GM19043 (cell line): ENCODE data around the gene CCL16.

Experiments
- ATAC-seq: cut with Tn5 transposase; IDR thresholded peaks from one replicate; pipeline ENCODE4 v1.9.1; 2021; ENCODE audit warnings: low read depth; ENCODE audit not compliant: unreplicated experiment

Gene CCL16

DNA sequence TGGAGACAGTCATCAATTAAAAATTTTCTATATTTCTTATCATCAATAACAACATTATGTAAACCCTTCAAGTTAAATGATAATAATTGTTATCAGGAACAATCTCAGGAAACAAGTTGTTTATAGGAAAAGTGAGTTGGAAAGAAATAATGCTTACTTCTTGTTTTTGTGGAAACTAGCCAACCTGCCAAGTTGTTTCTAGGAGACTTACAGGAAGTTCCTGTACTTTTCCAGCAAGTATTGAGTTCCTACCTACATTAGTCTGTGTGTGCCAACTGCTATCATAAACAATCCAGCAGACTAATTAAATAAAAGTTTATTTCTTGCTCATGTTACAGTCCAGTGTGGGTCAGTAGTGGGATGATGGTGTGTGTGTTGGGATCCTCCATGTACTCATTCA lies 6.9 kb upstream of the CCL16 start:
- no peak for ATAC-seq

DNA sequence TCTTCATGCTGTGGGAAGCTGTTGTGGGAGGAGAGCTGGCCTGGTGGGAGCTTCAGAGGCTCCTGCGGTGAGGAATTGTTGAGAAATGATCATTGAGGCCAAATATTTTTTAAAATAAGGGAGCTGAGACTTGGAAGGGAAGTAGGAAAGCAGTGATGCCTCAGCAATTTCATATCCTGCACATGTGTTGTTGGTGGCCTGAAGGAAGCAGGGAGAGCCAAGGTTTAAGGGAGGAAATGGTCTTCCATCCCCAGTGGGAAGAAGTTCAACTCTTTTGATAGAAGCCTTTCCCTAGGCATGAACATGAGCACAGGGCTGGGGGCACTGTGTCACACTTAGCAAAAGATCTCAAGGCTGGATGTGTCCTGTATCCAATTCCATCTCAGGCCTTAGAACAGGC lies 5.3 kb upstream of the CCL16 start, which contains the start of gene CCL14:
Gene CCL14 (minus strand): TSS at position 87 of the 400 bp plus-strand sequence. CDS start 80 bp downstream, at position 7.
- ATAC-seq, result no peak

DNA sequence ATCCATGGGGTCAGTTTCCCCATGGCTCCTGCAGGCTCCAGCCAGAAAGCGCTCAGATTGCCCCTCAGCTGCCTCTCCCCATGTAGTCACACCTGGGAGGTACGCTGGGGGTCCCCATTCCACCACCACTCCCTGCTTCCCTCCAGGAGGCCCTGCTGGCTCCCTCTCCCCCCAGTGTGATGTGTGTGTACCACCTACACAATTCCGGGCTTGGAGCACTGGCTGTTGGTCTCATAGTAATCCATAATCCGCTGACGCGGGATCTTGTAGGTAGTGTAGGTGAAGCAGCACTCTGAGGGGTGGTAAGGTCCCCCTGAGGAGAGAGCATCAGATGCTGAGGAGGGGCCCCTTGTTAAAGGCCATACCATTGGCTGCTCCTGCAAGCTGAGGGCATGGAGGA lies 2.8 kb upstream of the CCL16 start:
- ATAC-seq, result no peak

- ATAC-seq, result no peak
Observed at GRCh38 chr17:35982409-35983191, 1.3 kb upstream of the CCL16 start.

GRCh38 chr17:35981908-35982330 lies 622 bp upstream of the CCL16 start:
- no peak for ATAC-seq

DNA sequence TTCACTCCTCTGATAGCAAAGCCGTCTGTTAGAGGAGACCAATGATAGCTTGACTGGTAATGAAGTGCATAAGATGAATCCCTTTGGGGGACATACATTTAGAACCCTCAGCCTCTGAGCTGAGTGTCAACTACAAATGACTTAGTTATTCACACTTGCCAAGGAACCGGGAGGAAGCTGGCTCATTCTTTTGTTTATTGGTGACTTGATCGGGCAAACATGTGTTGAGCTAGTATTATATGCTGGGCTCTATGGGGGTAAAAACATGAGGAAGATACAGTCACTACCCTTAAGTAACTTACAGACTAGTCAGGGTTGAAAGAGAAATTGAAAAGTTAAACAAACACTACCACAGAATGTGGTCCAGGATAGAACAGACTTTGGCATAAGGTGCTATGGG lies 3.0 kb downstream of the CCL16 start:
- ATAC-seq, result no peak

GRCh38 chr17:35977509-35977908 lies 3.8 kb downstream of the CCL16 start:
- ATAC-seq, result no peak

- no peak for ATAC-seq
Observed at GRCh38 chr17:35973333-35974260, 7.7 kb downstream of the CCL16 start.

DNA sequence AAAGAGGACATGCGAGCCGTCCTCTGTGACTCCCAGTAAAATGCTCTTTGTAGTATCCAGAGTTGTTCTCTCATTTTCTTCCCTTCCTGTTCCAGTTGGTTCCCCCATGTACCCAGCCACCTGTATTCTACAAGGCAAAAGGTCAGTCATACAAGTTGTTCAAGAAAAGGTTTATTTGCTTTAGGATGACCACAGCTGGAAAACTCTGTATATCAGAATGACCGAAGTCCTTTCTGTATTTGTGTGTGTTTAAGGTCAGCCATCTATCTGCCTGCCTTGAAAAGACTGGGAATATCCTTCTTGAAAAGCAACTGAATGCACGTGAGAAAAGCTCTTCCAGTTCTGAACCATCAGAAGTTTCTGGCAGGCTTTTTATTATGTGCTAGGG lies 8.4 kb downstream of the CCL16 start:
- ATAC-seq, result no peak

DNA sequence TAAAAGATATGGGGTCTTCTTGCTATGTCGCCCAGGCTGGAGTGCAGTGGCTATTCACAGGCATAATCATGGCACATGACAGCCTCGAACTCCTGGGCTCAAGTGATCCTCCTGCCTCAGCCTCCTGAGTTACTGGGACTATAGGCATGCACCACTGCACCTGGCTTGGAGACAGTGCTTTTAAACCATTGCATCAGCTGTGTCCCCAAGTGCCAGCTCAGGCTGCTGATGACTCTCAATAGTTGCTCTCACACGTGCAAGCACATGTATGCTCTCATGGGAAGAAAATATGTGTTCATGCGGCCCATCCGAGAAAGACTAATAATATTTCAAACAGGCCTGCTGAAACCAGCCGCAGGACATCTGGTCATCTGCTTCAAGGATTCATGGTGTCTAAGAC lies 8.8 kb downstream of the CCL16 start:
- no peak for ATAC-seq

DNA sequence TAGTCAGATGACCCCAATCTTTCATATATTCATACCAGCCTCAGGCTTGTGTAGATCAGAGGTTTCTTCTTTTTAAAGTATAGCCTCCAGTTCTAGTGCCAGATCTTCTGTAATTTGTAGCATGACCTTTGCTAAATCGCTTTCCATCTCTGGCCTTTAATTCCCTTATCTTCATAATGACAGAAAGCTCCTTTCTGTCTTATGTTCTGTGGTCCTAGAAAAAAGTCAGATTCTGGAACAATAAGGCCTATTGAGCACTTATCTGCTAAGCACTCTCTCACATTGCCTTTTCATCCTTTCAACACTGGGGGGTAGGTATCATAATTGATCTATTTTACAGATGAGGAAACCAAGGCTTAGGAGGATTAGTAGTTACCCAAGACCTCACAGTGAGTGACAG lies 9.2 kb downstream of the CCL16 start:
- no peak for ATAC-seq

- no peak for ATAC-seq
Observed at GRCh38 chr17:35969558-35970380, 11.5 kb downstream of the CCL16 start.

DNA sequence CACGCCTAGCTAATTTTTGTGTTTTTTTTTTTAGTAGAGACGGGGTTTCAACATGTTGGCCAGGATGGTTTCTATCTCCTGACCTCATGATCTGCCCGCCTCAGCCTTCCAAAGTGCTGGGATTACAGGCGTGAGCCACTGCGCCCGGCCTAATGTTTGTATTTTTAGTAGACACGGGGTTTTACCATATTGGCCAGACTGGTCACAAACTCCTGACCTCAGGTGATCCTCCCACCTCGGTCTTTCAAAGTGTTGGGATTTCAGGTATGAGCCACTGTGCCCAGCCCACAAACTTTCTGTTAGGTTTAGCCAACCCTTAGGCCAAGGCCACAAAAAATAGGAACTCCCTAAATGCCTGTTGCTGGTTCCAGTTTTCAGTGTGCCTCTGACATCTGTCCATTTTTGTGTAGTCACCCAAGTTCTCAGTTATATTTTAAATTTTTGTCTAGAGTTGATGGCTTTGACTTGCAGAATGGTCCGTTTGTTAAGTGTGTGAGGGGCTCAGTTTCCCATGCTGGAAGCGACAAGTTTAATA lies 12.7 kb downstream of the CCL16 start:
- no peak for ATAC-seq

GRCh38 chr17:35965272-35965671 lies 16.0 kb downstream of the CCL16 start:
- no peak for ATAC-seq

- ATAC-seq, result no peak
Observed at GRCh38 chr17:35963663-35964062, 17.6 kb downstream of the CCL16 start.

GRCh38 chr17:35953720-35954119 lies 27.6 kb downstream of the CCL16 start:
- no peak for ATAC-seq

- no peak for ATAC-seq
Observed at GRCh38 chr17:35949401-35949800, 31.9 kb downstream of the CCL16 start.

DNA sequence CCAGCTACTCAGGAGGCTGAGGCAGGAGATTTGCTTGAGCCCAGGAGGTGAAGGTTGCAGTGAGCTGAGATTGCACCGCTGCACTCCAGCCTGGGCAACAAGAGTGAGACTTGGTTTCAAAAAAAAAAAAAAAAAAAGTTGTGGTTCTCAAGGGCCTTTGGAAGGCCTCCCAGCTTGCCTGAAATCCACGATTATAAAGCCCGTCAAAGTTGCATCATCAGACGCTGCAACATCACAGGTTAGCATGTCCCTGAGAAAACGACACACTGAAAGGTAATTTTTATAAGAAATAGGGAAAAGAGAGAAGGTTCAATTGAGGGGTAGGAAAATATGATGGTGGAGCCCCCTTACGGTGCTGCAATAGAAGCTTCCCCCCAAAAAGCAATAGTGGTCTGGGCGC lies 33.2 kb downstream of the CCL16 start:
- no peak for ATAC-seq

GRCh38 chr17:35947156-35947585 lies 34.1 kb downstream of the CCL16 start:
- ATAC-seq, result no peak

GRCh38 chr17:35944151-35944550 lies 37.1 kb downstream of the CCL16 start:
- no peak for ATAC-seq
